Esophagus muscularis mucosa (tissue), 3 donors: ENCODE data around the gene GRWD1.

ENCODE experiments used
- CTCF ChIP-seq, 3 experiments: fragments of 200-600 bp in 2 of 3; fragments of 450-650 bp in 1 of 3; sonication (generic) in 2 of 3; IDR thresholded peaks; one replicate each; pipeline ENCODE4 v1.5.1; 2017 to 2019; ENCODE audit warnings: antibody characterized with exemption in 3 of 3, mild to moderate bottlenecking in 2 of 3, moderate library complexity in 1 of 3
- POLR2A ChIP-seq: fragments of 450-650 bp; IDR thresholded peaks from one replicate; pipeline ENCODE4 v1.6.1; 2017; ENCODE audit warnings: antibody characterized with exemption, moderate library complexity, mild to moderate bottlenecking, low read depth

- TF ChIP-seq CTCF (IDR thresholded peaks at IDR 0.05) (no peak), POLR2A (no peak)
Measured at GRCh38 chr19:48397263-48398101, 48.3 kb upstream of the GRWD1 start.
